GM18511 (cell line): ENCODE data around the gene TP53AIP1.

Experiments used
- ATAC-seq: cut with Tn5 transposase; IDR thresholded peaks from one replicate; pipeline ENCODE4 v1.9.1; 2021; ENCODE audit warnings: mild to moderate bottlenecking, moderate library complexity; ENCODE audit not compliant: unreplicated experiment

TP53AIP1 gene

GRCh38 chr11:128891913-128892398 lies 50.7 kb downstream of the TP53AIP1 start:
- ATAC-seq: no peak

DNA sequence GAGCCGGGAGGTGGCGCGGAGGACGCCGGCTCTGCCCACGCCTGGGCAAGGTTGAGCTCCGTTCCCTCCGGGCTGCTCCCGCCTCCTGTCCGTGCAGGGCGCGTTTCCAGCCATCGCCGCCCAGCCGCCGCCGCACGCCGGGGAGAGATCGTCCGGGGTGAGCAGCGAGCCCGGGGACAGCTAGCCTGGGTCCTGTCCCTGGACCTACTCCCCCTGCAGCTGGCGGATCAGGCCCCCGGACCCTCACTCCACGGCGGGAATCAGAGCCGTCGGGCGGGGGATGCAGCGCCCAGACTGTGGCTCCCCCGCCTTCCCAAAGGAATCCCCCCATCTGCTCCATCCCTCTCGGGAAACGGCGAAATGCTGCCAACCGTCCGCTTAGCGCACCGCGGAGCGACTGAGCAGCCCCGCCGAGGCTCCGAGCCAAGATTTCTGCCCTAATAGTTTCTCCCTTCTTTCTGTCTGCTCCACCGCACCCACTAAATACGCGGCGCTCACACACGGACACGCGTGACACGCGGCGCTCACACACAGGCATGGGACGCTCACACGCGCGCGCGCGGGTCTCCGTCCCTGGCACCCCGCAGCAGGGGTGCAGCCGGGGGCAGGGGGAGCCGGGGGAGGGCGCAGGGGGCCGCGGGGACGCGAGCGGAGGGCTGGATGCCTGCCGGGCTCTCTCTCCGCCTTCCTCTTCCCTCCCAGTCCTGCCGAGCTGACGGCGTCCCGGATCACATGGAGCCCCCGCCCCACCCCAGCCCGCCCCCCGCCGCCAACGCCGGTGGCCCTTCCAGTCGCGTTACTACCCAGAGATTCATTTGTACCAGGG lies 51.9 kb downstream of the TP53AIP1 start, which contains the start of gene KCNJ5:
TSS of gene KCNJ5 (plus strand) at position 814 of the 826 bp plus-strand sequence. CDS start 19,918 bp downstream, outside the sequence.
- no peak for ATAC-seq

DNA sequence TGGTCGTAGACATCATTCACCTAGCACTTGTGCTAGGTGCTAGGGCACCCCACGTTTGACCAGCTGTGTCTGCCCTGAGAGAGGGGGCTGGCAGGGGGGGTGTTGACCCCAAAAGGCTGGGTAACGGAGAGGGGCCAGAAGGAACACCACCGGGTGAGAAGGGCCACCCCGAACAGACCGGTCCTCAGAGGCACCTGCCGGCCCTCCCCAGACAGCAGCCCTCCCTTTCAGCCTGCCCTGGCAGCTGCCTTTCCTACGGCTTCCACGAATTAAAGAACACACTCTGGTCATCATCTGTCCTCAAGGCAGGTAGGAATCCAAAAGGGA lies 52.5 kb downstream of the TP53AIP1 start:
- ATAC-seq: no peak

DNA sequence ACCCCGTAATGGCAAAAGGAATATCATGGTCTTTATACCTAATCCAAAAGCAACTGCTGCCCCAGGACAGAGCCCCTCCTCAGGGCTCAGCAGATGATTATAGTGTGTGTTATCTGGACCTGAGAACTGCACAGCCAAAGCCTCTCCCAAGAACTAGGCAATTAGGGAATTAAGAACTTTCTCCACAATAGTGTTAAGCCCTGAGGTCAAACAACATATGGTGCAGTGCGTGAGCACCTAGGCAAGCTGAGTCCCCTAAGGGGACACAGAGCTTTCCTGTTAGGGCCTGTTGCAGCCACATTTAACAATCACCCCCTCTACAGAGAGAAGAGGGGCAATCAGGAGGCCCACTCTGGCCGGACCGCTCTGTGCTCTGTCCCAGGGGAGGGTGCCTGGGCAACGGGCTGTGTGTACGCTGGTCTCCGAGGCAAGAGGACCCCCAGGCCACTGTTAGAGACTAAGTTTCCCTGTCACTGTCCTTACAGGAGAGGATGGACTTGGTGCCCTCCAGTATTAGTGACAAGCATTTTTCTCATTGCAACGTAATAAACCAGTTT lies 52.9 kb downstream of the TP53AIP1 start:
- ATAC-seq: no peak

DNA sequence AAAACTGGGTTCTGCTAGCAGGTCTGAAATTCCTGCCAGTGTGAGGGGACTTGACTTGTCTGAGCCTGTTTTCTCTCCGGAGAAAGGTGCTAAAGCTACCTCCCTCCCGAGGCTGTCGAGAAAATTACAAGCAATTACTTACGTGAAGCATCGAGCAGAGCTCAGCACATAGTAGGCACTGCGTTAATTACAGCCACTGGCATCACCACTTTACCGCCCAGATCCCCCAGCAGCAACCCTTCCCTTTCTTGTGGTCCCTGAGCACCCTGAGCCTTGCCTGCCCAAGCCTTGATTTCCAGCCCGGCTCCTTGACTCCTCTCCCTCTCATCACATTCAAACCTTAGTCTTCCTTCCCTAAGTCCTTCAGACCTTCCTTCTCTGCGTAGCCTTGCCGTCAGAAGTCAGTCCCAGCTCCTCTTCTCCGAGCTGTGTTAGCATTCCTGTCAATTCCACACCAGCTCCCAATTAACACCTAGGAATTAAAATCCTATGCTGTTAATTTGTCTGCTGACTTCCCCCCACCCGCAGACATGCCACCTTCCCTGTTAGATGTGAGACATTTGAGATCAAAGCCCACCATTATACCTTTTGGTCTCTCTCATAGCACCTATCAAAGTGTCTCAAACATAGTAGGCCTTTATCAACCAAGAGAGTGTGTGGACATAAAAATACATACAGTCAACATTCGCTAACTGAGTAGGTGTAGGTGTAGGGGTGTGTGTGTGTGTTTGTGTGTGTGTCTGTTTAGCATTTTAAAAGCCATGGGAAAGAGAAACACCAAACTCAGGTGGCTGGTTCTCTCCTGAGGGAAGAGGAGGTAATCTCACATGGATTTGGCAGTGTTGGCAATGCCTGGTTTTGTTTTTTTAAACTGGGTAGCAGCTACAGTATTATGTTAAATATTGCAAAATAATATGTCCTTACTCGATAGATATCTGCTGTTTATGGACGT lies 54.4 kb downstream of the TP53AIP1 start:
- ATAC-seq: no peak

GRCh38 chr11:128886406-128887124 lies 56.1 kb downstream of the TP53AIP1 start:
- no peak for ATAC-seq
